Endothelial cell of umbilical vein (primary cell): ENCODE measurements around the gene TNIK. TPM values are rescaled to one million over a fixed set of nuclear protein-coding genes. Genes with fewer than 3 reads are reported as not detected.

Source experiments
- BruUV-seq: library from RNA; stranded (reverse); fragments of 400-500 nt; replicated peaks from 2 replicates; lab custom pipeline; 2021; lab: Mats Ljungman, UMichigan
- CTCF ChIA-PET: fragments of 300-600, 350-600 bp; sonication (Branson Sonifier 250); formaldehyde crosslinking; loops from one replicate; lab custom pipeline; 2021; ENCODE audit warnings: antibody characterized with exemption, inconsistent platforms; lab: Charles Lee
- POLR2A ChIA-PET: fragments of 300-600, 350-600 bp; sonication (Branson Sonifier 250); formaldehyde crosslinking; loops from one replicate; lab custom pipeline; 2021; ENCODE audit warnings: antibody characterized with exemption, inconsistent platforms; lab: Charles Lee
- DNase-seq: peaks from one replicate; pipeline ENCODE4 v3.0.0-alpha.2; 2011; ENCODE audit warnings: low read depth, low spot score
- FAIRE-seq: peaks from 2 replicates; lab custom pipeline; 2011; peaks lifted over from hg19 to GRCh38; lab: Jason Lieb, UNC
- H2AFZ ChIP-seq: 2 replicates; pipeline ENCODE4 v1.6.0; 2012; ENCODE audit warnings: low read depth, low read length, control low read depth, inconsistent platforms
- H3K27ac ChIP-seq: 2 replicates; pipeline ENCODE4 v1.5.1; 2011; ENCODE audit warnings: low read depth, mild to moderate bottlenecking, control low read depth, low read length, moderate library complexity; ENCODE audit not compliant: insufficient read depth
- H3K27me3 ChIP-seq, 2 experiments: 2 replicates each; pipeline versions ENCODE4 v1.6.0 to v1.6.1; 2011; ENCODE audit warnings: low read length in 2 of 2, mixed read lengths in 1 of 2; ENCODE audit not compliant: control insufficient read depth in 2 of 2, insufficient read depth in 2 of 2
- H3K36me3 ChIP-seq, 2 experiments: 2 replicates in 1 of 2; 3 replicates in 1 of 2; pipeline ENCODE4 v1.5.1; 2011; ENCODE audit warnings: low read length in 2 of 2, mild to moderate bottlenecking in 1 of 2, moderate library complexity in 1 of 2; ENCODE audit not compliant: control insufficient read depth in 2 of 2, insufficient read depth in 2 of 2; ENCODE audit errors: extremely low read depth in 1 of 2
- H3K4me1 ChIP-seq: 3 replicates; pipeline ENCODE4 v1.5.1; 2011; ENCODE audit warnings: mild to moderate bottlenecking, low read length; ENCODE audit not compliant: control insufficient read depth, insufficient read depth; ENCODE audit errors: extremely low read depth
- H3K4me2 ChIP-seq: 2 replicates; pipeline ENCODE4 v1.6.1; 2011; ENCODE audit warnings: low read length, control low read depth, mixed read lengths; ENCODE audit not compliant: insufficient read depth
- H3K4me3 ChIP-seq, 3 experiments: fragments of 200-600 bp in 1 of 3; sonication (generic), shearing (Covaris generic) in 1 of 3; replicated peaks in 1 of 3; 2 replicates each; pipeline ENCODE4 v1.5.1; 2011 to 2016; ENCODE audit warnings: control low read depth in 3 of 3, low read length in 3 of 3, mild to moderate bottlenecking in 2 of 3, inconsistent platforms in 1 of 3, low read depth in 1 of 3, moderate library complexity in 1 of 3; ENCODE audit not compliant: insufficient read depth in 1 of 3
- H3K79me2 ChIP-seq: 2 replicates; pipeline ENCODE4 v1.6.0; 2012; ENCODE audit warnings: low read length, inconsistent platforms; ENCODE audit not compliant: control insufficient read depth, insufficient read depth
- H3K9ac ChIP-seq: replicated peaks from 2 replicates; pipeline ENCODE3; 2011; ENCODE audit warnings: low read length, control low read depth; ENCODE audit not compliant: insufficient read depth; ENCODE audit errors: extremely low read depth
- H3K9me1 ChIP-seq: replicated peaks from 3 replicates; pipeline ENCODE4 v1.6.0; 2011; ENCODE audit warnings: mild to moderate bottlenecking, low read length; ENCODE audit not compliant: control insufficient read depth, insufficient read depth; ENCODE audit errors: extremely low read depth
- H3K9me3 ChIP-seq: replicated peaks from 2 replicates; pipeline ENCODE4 v1.5.1; 2012; ENCODE audit warnings: low read length, inconsistent platforms; ENCODE audit not compliant: control insufficient read depth, insufficient read depth
- H4K20me1 ChIP-seq: replicated peaks from 2 replicates; pipeline ENCODE3; 2011; ENCODE audit warnings: mild to moderate bottlenecking, low read length; ENCODE audit not compliant: control insufficient read depth, insufficient read depth; ENCODE audit errors: extremely low read depth
- EZH2 ChIP-seq: IDR thresholded peaks from 2 replicates; pipeline ENCODE4 v1.6.1; 2012; ENCODE audit warnings: borderline replicate concordance, low read depth, mild to moderate bottlenecking, moderate library complexity, low read length, inconsistent platforms; ENCODE audit not compliant: severe bottlenecking
- FOS ChIP-seq: IDR thresholded peaks from 2 replicates; pipeline ENCODE4 v1.6.1; 2011; ENCODE audit warnings: mild to moderate bottlenecking, low read length, moderate library complexity, borderline replicate concordance; ENCODE audit not compliant: insufficient read depth
- GATA2 ChIP-seq: IDR thresholded peaks from 2 replicates; pipeline ENCODE4 v1.7.0; 2011; ENCODE audit warnings: low read depth, mild to moderate bottlenecking, moderate library complexity, mixed read lengths, low read length; ENCODE audit not compliant: insufficient read length, insufficient read depth
- JUN ChIP-seq: IDR thresholded peaks from 2 replicates; pipeline ENCODE4 v1.6.1; 2011; ENCODE audit warnings: borderline replicate concordance, low read depth; ENCODE audit not compliant: insufficient read length, insufficient read depth
- MYC ChIP-seq: IDR thresholded peaks from one replicate; pipeline ENCODE4 v1.6.1; 2011; ENCODE audit warnings: mild to moderate bottlenecking, low read depth, low read length
- POLR2A ChIP-seq: IDR thresholded peaks from 2 replicates; pipeline ENCODE4 v1.6.1; 2012; ENCODE audit warnings: low read depth, mild to moderate bottlenecking, control low read depth, low read length
- POLR2AphosphoS5 ChIP-seq: IDR thresholded peaks from 2 replicates; pipeline ENCODE4 v1.6.1; 2012; ENCODE audit warnings: low read depth, mild to moderate bottlenecking, control low read depth, low read length, moderate library complexity; ENCODE audit not compliant: insufficient read depth
- dilution Hi-C: fragments of 300-500 bp; cut with MboI; formaldehyde crosslinking; loops from one replicate; pipeline ENCODE4 v1.15.0; 2019; ENCODE audit warnings: low sequenced_read_pairs; ENCODE audit not compliant: extremely low pct_ligation_motif_present
- intact Hi-C: fragments of 100-400 bp; cut with micrococcal nuclease; formaldehyde crosslinking; loops from one replicate; pipeline ENCODE4 v1.10.0; 2022
- polyA plus RNA-seq, 4 experiments: library from polyadenylated mRNA; depleted of rRNA in 3 of 4; stranded (reverse) in 3 of 4; unstranded in 1 of 4; fragments of >200 nt; gene quantifications; 2 replicates each; pipeline versions ENCODE4 v1.2.1 to v1.2.3, GENCODE V29; 2011 to 2012; ENCODE audit warnings: missing spikeins in 1 of 4
- total RNA-seq: library from RNA; stranded (reverse); gene quantifications from 2 replicates; pipeline ENCODE4 v1.2.3, GENCODE V29; 2021
- TF ChIP-seq, protein P1 (sequence below), 2 donors: IDR thresholded peaks; 1 replicate in 1 of 2; 2 replicates in 1 of 2; pipeline ENCODE4 v1.5.1; 2011; ENCODE audit warnings: low read length in 2 of 2, mild to moderate bottlenecking in 2 of 2, moderate library complexity in 2 of 2, control low read depth in 1 of 2, inconsistent platforms in 1 of 2, low read depth in 1 of 2; ENCODE audit not compliant: insufficient read depth in 1 of 2; ENCODE audit errors: extremely low read depth in 1 of 2
- TF ChIP-seq, protein P2 (sequence below): IDR thresholded peaks from 2 replicates; pipeline ENCODE4 v1.6.1; 2011; ENCODE audit not compliant: insufficient read depth, insufficient read length

Gene TNIK
- total and polyA plus RNA-seq, 2 donors (not counting 3 experiments of a cell fraction or from before 2014, with no cell fraction given): 10.9 to 39.7 TPM

DNA sequence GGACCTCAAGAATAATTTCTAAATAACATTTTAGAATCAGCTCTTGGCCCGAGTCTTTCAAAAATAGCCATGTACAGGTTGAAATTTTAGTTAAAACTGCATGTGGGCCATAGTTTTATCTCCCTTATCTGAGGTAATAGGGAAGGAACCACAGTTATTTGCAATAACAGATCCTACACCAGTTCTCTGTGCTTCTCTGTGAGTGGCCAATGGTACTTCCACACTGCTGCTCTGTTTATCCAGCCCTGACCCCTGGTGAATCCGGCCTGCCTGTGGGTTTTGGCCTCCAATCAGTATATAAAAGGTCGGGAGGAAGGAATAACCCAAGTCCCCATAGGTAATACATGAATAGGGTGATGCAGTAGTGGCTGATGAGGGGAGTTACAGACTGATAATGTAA lies 48.0 kb upstream of the TNIK start:
- no peaks in the 10 kb centered on the region for H3K36me3 ChIP-seq
- dilution Hi-C loops (no loop called here), intact Hi-C loops (no loop called here)
- no peaks in the 10 kb centered on the region for H3K27me3 ChIP-seq
- H3K9ac ChIP-seq: no peak overlapping the region
- no peaks in the 10 kb centered on the region for H3K79me2 ChIP-seq
- ChIA-PET CTCF (interaction anchor here (1.2 kb wide), 1 partner anchor 59 kb away, joined by 3 read pairs; no protein-coding TSS in a partner anchor), POLR2A (no interaction called here)
- H3K4me3 ChIP-seq: no peak overlapping the region
- DNase-seq: no peak
- H3K9me1 ChIP-seq: no peaks in the 10 kb centered on the region
- no peaks in the 10 kb centered on the region for H3K9me3 ChIP-seq
- TF ChIP-seq JUN (no peak), POLR2AphosphoS5 (no peak), GATA2 (no peak), POLR2A (no peak), EZH2 (no peak), FOS (no peak), MYC (no peak)
- TF ChIP-seq, protein P1, sequence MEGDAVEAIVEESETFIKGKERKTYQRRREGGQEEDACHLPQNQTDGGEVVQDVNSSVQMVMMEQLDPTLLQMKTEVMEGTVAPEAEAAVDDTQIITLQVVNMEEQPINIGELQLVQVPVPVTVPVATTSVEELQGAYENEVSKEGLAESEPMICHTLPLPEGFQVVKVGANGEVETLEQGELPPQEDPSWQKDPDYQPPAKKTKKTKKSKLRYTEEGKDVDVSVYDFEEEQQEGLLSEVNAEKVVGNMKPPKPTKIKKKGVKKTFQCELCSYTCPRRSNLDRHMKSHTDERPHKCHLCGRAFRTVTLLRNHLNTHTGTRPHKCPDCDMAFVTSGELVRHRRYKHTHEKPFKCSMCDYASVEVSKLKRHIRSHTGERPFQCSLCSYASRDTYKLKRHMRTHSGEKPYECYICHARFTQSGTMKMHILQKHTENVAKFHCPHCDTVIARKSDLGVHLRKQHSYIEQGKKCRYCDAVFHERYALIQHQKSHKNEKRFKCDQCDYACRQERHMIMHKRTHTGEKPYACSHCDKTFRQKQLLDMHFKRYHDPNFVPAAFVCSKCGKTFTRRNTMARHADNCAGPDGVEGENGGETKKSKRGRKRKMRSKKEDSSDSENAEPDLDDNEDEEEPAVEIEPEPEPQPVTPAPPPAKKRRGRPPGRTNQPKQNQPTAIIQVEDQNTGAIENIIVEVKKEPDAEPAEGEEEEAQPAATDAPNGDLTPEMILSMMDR (IDR thresholded peaks at IDR 0.05; ENCODE audit: extremely low read depth in 1 of 2, insufficient read depth in 1 of 2, low read depth in 1 of 2, low read length in 2 of 2): no peak
- TF ChIP-seq, protein P2, sequence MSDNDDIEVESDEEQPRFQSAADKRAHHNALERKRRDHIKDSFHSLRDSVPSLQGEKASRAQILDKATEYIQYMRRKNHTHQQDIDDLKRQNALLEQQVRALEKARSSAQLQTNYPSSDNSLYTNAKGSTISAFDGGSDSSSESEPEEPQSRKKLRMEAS: no peak
- no peak for FAIRE-seq
- BruUV-seq: no TSS peak
- no peak overlapping the region for H3K27ac ChIP-seq
- H3K4me2 ChIP-seq: no peak overlapping the region
- H4K20me1 ChIP-seq: no peaks in the 10 kb centered on the region
- H2AFZ ChIP-seq: no peak overlapping the region
- H3K4me1 ChIP-seq: no peaks in the 10 kb centered on the region
